ENCODE results near the gene COL5A1. TPM values are rescaled to one million over a fixed set of nuclear protein-coding genes. Genes with fewer than 3 reads are reported as not detected.

Gene COL5A1
- total RNA-seq, 1 experiment from 2014 or later = 9.5 TPM

DNA sequence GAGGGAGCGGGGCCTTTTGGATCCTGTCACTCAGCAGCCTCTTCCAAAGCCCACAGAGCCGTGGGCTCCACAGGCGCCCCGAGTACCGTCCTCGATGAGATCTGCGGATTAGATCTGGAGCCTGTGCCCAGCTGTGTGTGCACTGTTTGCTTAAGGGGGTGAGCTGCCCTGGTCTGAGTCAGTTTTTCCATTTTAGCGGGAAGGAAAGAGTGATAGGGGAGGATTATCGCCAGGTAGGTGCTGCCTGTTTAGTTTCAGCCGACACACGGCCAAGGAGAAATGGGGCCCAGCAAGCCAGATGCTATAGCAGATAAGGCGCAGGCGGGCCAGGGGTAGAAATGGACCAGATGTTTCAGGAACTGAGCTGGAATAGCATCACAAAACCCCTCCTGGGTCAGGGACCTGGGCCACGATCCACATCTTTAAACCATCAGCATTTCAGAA is 18.1 kb downstream of the COL5A1 start:
- Histone ChIP-seq H4K8ac (replicated peaks; ENCODE audit: insufficient read length, low read depth, low read length) (no peak overlapping the region), H3T11ph (ENCODE audit: low read length) (no peak overlapping the region), H2AFZ (ENCODE audit: low read length) (no peak overlapping the region), H3K27me3 (ENCODE audit: insufficient read depth, low read length) (no peaks in the 10 kb centered on the region), H3K14ac (ENCODE audit: insufficient read depth, low read length) (no peak overlapping the region), H2BK5ac (ENCODE audit: insufficient read length, low read length) (no peak overlapping the region), H3K79me2 (ENCODE audit: insufficient read depth, low read length) (no peaks in the 10 kb centered on the region), H3K9me3 (ENCODE audit: control insufficient read depth, low read depth, low read length) (peaks cover 4% of the 10 kb centered on the region), H3K4ac (ENCODE audit: low read depth, low read length) (no peak overlapping the region), H2BK15ac (ENCODE audit: low read depth, low read length) (no peak overlapping the region), H3K23ac (ENCODE audit: insufficient read length, low read depth, low read length) (no peak overlapping the region), H3K56ac (ENCODE audit: insufficient read length, low read depth, low read length) (no peak overlapping the region), H3K9ac (ENCODE audit: extremely low read depth, insufficient read length, low read length) (no peak overlapping the region), H3K18ac (ENCODE audit: insufficient read length, low read depth, low read length) (no peak overlapping the region), H3K23me2 (ENCODE audit: insufficient read length, low read depth, low read length, poor library complexity, severe bottlenecking) (no peaks in the 10 kb centered on the region), H4K20me1 (ENCODE audit: control insufficient read depth, insufficient read depth, insufficient read length) (no peaks in the 10 kb centered on the region), H3K79me1 (ENCODE audit: insufficient read depth, low read depth, low read length, poor library complexity, severe bottlenecking) (no peaks in the 10 kb centered on the region), H2AK5ac (ENCODE audit: insufficient read length, low read length) (no peak overlapping the region), H4K91ac (ENCODE audit: insufficient read length, low read depth, low read length) (no peak overlapping the region), H3K27ac (ENCODE audit: insufficient read length, low read depth, low read length) (no peak overlapping the region), H3K4me2 (ENCODE audit: insufficient read depth, insufficient read length, low read length) (no peak overlapping the region), H3K4me1 (ENCODE audit: insufficient read depth, low read length) (no peaks in the 10 kb centered on the region), H2BK120ac (ENCODE audit: low read depth, low read length, poor library complexity, severe bottlenecking) (no peak overlapping the region), H2BK12ac (ENCODE audit: insufficient read length, low read depth, low read length) (no peak overlapping the region), H2BK20ac (ENCODE audit: low read depth, low read length, poor library complexity, severe bottlenecking) (no peak overlapping the region), H4K5ac (ENCODE audit: insufficient read length, low read depth, low read length) (no peak overlapping the region)
- TF ChIP-seq, protein P1, sequence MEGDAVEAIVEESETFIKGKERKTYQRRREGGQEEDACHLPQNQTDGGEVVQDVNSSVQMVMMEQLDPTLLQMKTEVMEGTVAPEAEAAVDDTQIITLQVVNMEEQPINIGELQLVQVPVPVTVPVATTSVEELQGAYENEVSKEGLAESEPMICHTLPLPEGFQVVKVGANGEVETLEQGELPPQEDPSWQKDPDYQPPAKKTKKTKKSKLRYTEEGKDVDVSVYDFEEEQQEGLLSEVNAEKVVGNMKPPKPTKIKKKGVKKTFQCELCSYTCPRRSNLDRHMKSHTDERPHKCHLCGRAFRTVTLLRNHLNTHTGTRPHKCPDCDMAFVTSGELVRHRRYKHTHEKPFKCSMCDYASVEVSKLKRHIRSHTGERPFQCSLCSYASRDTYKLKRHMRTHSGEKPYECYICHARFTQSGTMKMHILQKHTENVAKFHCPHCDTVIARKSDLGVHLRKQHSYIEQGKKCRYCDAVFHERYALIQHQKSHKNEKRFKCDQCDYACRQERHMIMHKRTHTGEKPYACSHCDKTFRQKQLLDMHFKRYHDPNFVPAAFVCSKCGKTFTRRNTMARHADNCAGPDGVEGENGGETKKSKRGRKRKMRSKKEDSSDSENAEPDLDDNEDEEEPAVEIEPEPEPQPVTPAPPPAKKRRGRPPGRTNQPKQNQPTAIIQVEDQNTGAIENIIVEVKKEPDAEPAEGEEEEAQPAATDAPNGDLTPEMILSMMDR (conservative IDR thresholded peaks at IDR 0.05) = no peak
- no peaks in the 10 kb centered on the region for H3K27me3 Mint-ChIP-seq (ENCODE audit: low read depth)
- WGBS (ENCODE audit: extremely low coverage, insufficient read length, low lambda C conversion rate) = no CpG with 5 or more reads among the region's 14 CpGs
- no peak overlapping the region for H3K4me3 Mint-ChIP-seq
- peaks cover 9 to 12% of the 10 kb centered on the region in 2 experiments; a peak in 3 of 4 replicates for H3K4me1 Mint-ChIP-seq
- H3K36me3 Mint-ChIP-seq (ENCODE audit: insufficient read depth in 1 of 3, low read depth in 3 of 3) = peaks cover 2 to 21% (median 10%) of the 10 kb centered on the region in 3 experiments
- peaks cover 7 to 17% of the 10 kb centered on the region in 2 experiments; a peak in 4 of 5 replicates for H3K9me3 Mint-ChIP-seq
- no peak for DNase-seq
- H3K27ac Mint-ChIP-seq = no peak overlapping the region
